Esophagus mucosa (tissue), 1 donor: ENCODE results near the gene MSX2. TPM values are rescaled to one million over a fixed set of nuclear protein-coding genes. Genes with fewer than 3 reads are reported as not detected.

Experiments used
- ATAC-seq: fragments of 200-7000 bp; cut with Tn5 transposase; one replicate; pipeline ENCODE4 v1.9.1; 2020
- total RNA-seq: library from RNA; stranded (reverse); gene quantifications from one replicate; pipeline ENCODE4 v1.2.4, GENCODE V29; 2023
- donor health status: DM: yes; HTN: yes; CAD: no.

Gene MSX2
- 1.3 TPM for total RNA-seq

- peak; percentile 95 for ATAC-seq
Measured at GRCh38 chr5:174724484-174725260, at the start of gene MSX2. TSS of gene MSX2 (plus strand) at chr5:174724582. CDS start at chr5:174724660, 78 bp downstream.

DNA sequence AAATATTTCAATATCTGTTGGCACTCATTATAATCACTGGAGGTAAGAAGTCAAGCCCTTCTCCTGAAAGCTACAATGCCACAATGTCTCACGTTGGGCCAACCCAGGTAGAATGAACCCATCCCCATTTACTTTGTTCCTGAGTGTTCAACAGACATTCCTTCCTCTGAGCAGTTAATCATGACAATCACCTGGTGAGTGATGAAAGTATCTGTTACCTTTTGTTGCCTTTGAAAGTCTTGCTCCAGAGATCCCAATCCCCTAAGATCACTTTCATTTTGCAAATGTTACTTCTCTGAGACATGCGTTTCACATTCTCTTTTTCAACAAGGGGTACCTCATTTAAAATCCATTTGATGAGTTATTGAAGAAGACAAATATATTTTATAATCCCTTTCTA is 49.3 kb upstream of the MSX2 start:
- no peak for ATAC-seq

DNA sequence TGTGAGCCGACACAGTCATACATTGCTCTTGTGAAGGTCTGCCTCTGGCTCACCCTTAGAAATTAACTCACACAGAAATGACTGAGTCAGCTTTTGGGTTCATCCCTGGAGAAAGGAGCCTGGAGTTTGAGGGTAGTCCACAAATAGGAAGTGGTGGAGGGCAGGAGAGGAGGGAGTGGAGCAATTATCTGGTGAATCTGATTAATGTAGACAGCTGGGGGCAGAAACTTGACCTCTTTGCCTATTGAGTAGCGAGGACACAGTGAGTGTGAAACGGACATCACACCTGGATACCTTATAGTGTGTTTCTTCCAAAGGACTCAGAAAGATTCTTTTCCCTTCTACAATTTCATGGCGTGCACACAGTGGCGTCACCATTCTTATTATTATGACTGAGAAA is 48.5 kb upstream of the MSX2 start:
- no peak for ATAC-seq

- ATAC-seq = no peak
Measured at GRCh38 chr5:174678107-174678506, 46.3 kb upstream of the MSX2 start.

DNA sequence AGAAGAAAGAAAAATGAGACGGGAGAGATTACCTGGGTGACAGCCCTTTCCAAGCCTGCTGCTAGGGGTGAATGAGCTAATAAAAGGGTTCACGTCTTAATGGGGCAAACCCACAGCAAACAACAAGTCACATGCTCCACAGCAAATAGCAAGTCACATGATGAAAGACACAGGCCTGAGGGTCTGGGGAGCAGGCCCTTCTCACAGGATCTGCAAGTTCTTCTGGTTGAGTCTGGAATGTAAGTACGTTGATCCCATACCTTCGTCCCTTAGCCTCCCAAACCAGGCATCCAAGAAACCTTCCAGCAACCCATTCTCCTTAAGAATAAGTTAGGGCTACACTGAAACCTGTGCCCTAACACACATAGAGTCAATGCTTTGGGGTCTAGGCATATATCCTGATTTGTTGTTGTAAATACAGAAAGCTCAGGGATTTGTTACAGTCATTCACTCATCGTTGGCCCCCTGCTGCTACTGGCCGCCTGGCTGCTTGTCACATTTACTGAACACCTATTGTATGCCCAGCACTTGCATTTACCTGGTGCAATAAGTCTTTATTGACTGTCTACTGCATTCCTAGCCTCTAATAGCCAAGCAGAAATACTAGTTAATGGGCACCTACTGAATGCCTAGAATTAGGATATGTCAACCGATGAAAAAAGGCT is 43.3 kb upstream of the MSX2 start:
- no peak for ATAC-seq

DNA sequence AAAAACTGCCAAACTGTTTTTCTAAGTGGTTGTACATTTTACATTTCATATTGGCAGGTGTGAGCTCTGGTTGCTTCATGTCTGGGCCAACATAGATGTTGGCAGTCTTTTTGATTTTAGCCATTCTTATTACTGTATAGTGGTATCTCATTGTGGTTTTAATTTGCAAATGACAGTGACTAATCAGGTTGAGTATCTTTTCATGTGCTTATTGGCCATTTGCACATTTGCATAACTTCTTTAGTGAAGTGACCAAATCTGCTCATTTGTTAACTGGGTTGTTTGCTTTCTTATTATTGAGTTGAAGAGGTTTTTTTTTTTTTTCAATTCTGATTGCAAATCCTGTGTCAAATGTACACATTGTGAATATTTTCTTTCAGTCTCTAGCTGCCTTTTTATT is 36.9 kb upstream of the MSX2 start:
- no peak for ATAC-seq

DNA sequence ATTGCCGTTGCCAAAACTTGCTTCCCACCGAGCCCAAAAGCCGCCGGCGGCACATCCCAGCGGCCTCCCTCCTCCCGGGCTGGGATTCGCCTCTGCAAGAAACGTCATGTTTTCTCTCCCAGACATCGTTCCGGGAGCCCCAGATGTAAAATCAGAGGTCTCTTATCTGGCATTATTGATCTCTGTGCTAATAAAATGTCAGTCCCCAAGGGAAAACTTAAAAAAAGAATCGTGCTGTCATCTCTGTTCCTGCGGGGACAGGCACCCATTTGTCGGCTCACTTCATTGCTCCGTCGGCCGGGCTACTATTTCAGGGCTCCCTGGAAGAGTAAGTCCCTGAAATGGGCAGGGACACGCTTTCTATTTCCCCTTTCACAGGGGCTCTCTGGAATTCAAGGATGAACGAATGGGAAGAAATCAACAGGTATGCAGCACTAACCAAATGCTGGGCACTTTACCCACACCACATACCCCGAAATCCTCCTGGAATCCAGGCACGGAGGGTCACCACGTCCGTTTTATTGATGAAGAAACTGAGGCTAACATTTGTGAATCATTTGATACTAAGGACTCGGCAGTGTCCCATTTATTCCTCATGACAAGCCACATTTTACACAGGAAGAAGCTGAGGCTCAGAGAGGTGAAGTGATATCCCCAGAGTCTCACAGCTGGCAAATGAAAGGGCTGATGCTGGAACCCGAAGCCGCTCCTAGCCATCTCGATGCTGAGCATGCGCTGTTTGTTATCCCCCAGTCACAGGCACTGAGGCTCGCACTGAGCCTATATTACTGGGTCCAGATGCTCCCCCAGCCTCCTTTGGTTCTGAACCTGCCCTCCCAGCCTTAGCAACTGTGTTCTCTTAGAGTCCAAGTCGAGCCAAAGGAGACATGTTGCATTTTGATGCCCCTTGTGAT is 35.7 kb upstream of the MSX2 start:
- no peak for ATAC-seq

- no peak for ATAC-seq
Measured at GRCh38 chr5:174690271-174690670, 34.1 kb upstream of the MSX2 start.

- ATAC-seq = no peak
Measured at GRCh38 chr5:174692381-174692780, 32.0 kb upstream of the MSX2 start.

- no peak for ATAC-seq
Measured at GRCh38 chr5:174692982-174693422, 31.4 kb upstream of the MSX2 start.

- no peak for ATAC-seq
Measured at GRCh38 chr5:174693697-174694385, 30.5 kb upstream of the MSX2 start.

GRCh38 chr5:174694611-174695010 is 29.8 kb upstream of the MSX2 start:
- no peak for ATAC-seq

DNA sequence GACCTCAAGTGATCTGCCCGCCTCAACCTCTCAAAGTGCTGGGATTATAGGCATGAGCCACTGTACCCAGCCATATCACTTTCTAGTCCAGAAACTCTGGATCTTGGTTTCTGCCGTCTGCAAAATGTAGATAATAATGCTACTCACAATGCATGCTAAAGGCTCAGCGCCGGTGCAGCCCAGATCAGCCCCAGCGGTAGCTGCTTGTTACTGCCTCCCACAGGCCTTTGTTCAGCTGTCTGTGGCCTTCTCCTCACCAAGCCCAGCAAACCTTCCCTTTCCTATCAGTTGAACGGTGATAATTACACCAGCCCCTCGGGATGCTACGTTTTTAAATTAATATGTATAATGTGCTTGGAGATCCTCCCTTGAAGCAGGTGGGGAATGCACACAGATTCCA is 26.2 kb upstream of the MSX2 start:
- no peak for ATAC-seq

GRCh38 chr5:174699131-174699530 is 25.3 kb upstream of the MSX2 start:
- ATAC-seq = no peak

DNA sequence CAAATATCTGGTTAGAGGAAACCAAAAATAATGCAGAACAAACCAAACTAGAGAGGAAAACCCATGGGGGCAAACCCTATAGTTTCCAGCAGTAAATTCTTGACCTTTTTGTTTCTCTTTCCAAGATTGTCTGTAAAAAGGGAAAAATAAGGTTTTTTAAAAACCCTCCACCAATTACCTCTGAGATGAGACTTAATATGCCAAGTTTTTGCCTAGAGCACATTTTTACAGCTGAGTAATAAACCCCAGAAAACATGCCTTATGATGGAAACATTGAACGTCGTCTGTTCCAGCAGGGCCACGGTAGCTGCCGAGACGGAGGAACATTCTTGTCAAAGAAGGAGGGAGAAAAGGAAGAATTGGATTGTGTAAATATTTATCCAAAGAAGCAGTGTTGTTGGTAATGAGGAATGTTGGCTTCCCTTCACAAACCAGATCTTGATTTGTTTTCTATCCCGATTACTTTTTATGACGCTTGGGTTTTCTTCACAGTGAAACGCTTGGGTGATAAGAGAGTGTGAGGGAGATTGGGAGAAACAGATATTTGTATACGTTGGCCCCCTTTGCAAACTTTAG is 17.3 kb upstream of the MSX2 start:
- no peak for ATAC-seq

DNA sequence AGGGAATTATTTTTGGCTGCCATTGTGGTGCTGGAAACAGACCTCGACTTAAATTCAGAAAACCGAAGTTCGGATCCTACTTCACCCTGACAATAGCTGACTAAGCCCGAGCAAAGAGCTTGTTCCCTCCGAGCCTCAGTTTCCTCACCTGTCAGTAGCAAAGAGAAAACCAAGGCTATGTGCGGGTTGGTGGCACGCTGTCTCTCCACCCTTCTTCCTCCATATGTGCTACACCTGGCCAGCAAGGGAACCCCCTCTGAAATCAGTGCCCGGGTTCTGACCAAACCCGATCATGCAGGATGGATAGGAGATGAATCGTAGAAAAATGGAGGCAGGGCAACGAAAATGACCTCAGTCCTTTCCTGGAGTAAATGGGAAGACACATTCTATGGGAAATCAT is 16.7 kb upstream of the MSX2 start:
- no peak for ATAC-seq

DNA sequence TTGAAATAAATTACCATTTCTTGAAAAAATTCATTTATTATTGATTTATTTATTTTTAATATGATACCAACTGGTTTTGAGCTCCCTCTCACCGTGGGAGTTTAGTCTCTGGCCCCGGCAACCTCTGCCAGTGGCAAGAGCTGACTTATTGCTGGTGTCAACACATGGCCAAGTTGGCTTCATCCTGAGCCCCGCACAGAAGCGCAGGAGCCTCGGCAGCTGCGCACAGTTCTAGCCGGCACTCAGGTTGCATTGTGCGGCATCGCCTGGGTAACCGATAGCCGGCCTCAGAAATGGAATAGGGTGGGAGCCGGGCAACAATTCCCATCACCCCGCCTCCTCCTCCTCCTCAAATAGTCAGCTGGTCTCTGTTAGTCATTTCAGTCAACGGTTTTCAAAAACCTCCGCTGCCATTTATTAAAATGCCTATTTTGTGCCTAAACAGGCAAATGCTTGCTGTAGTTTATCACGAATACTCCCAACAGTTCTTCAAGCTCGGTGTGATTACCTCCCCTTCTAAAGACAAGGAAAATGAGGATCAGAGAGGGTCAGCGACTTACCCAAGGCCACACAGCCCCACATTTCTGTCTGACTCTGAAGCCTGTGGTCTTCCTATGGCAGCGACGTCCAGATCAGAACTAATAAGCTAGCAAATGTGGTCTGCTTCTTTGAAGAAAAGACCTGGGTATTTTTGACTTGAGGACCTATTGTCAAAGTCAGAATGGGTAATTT is 15.7 kb upstream of the MSX2 start:
- ATAC-seq = no peak

DNA sequence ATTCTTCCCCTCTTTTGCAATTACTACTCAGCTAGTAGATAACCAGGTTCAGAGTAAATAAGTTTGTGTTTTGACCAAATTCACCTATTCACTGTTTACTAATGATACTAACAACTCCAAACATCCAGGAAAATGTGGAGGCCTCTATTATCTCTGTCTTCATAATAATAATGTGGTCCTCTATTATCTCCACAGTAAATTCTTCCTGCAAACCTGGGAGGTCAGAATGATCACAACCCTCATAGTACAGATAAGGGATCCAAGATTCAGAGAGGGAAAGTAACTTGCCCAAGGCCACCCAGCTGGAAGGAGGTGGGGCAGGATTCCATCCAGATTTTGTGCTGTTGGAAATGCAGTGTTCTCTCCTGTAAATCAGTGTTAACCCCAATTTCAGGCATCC is 9.6 kb upstream of the MSX2 start:
- ATAC-seq = no peak

GRCh38 chr5:174715804-174716203 is 8.6 kb upstream of the MSX2 start:
- no peak for ATAC-seq

GRCh38 chr5:174717826-174718455 is 6.4 kb upstream of the MSX2 start:
- no peak for ATAC-seq
